ENCODE results near the gene LSM11.

DNA sequence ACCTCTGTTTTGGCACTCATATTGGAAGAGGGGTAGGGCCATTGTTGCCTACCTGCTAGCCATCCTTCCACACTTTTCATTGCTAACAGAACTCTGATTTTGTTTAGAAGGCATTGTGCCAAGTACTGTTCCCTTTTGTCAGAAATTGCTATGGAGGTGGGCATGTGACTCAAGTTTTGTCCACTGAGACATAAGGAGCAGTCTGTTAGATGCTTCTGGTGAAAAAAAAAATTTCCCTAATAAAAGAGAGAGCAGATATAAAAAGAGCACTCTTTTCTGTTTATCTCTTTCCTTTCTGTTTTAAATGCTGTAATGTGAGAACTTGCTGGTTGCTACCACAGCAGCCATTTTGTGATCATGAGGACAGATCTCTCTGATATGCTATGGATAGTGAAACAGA lies 34.2 kb upstream of the LSM11 start:
- TF ChIP-seq, protein P1, sequence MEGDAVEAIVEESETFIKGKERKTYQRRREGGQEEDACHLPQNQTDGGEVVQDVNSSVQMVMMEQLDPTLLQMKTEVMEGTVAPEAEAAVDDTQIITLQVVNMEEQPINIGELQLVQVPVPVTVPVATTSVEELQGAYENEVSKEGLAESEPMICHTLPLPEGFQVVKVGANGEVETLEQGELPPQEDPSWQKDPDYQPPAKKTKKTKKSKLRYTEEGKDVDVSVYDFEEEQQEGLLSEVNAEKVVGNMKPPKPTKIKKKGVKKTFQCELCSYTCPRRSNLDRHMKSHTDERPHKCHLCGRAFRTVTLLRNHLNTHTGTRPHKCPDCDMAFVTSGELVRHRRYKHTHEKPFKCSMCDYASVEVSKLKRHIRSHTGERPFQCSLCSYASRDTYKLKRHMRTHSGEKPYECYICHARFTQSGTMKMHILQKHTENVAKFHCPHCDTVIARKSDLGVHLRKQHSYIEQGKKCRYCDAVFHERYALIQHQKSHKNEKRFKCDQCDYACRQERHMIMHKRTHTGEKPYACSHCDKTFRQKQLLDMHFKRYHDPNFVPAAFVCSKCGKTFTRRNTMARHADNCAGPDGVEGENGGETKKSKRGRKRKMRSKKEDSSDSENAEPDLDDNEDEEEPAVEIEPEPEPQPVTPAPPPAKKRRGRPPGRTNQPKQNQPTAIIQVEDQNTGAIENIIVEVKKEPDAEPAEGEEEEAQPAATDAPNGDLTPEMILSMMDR (IDR thresholded peaks at IDR 0.05) = no peak
- TF ChIP-seq EZH2 (IDR thresholded peaks at IDR 0.05; ENCODE audit: borderline replicate concordance, insufficient read depth, low read depth, low read length, poor library complexity, severe bottlenecking) = no peak

Data from B cell (primary cell).